H1 (cell line): ENCODE results near the gene RAB8B.

Experiments
- CEBPB ChIP-seq: IDR thresholded peaks from 2 replicates; pipeline ENCODE4 v1.6.1; 2012; ENCODE audit warnings: low read depth, low read length
- EZH2 ChIP-seq: fragments of 200-600 bp; sonication (generic); IDR thresholded peaks from 2 replicates; pipeline ENCODE4 v1.7.1; 2012; ENCODE audit warnings: low read depth, mild to moderate bottlenecking, moderate library complexity, low read length, inconsistent platforms; ENCODE audit not compliant: severe bottlenecking
- JUN ChIP-seq: IDR thresholded peaks from 2 replicates; pipeline ENCODE4 v1.6.1; 2011; ENCODE audit warnings: low read depth, mild to moderate bottlenecking, improper control_type of control experiment, low read length
- POLR2A ChIP-seq, 2 experiments: IDR thresholded peaks; 1 replicate in 1 of 2; 2 replicates in 1 of 2; pipeline ENCODE4 v1.6.1; 2011; ENCODE audit warnings: low read depth in 2 of 2, low read length in 2 of 2, mild to moderate bottlenecking in 2 of 2; ENCODE audit errors: control extremely low read depth in 1 of 2
- RFX5 ChIP-seq: IDR thresholded peaks from 2 replicates; pipeline ENCODE4 v1.6.1; 2011; ENCODE audit warnings: low read depth, low read length, improper control_type of control experiment, borderline replicate concordance
- TCF12 ChIP-seq: IDR thresholded peaks from 2 replicates; pipeline ENCODE4 v1.6.1; 2011; ENCODE audit warnings: low read depth, mild to moderate bottlenecking, low read length
- USF2 ChIP-seq: IDR thresholded peaks from 2 replicates; pipeline ENCODE4 v1.6.1; 2011; ENCODE audit warnings: low read length, improper control_type of control experiment
- TF ChIP-seq, protein P1 (sequence below), 3 experiments: IDR thresholded peaks; 1 replicate in 2 of 3; 2 replicates in 1 of 3; pipeline versions ENCODE4 v1.5.1 to v1.6.1; 2011; ENCODE audit warnings: low read length in 3 of 3, mild to moderate bottlenecking in 3 of 3, inconsistent platforms in 2 of 3, low read depth in 1 of 3, moderate library complexity in 1 of 3; ENCODE audit not compliant: insufficient read depth in 1 of 3; ENCODE audit errors: control extremely low read depth in 1 of 3
- TF ChIP-seq, protein P2 (sequence below): IDR thresholded peaks from 2 replicates; pipeline ENCODE4 v1.6.1; 2012; ENCODE audit warnings: low read length, inconsistent platforms

- TF ChIP-seq, protein P1, sequence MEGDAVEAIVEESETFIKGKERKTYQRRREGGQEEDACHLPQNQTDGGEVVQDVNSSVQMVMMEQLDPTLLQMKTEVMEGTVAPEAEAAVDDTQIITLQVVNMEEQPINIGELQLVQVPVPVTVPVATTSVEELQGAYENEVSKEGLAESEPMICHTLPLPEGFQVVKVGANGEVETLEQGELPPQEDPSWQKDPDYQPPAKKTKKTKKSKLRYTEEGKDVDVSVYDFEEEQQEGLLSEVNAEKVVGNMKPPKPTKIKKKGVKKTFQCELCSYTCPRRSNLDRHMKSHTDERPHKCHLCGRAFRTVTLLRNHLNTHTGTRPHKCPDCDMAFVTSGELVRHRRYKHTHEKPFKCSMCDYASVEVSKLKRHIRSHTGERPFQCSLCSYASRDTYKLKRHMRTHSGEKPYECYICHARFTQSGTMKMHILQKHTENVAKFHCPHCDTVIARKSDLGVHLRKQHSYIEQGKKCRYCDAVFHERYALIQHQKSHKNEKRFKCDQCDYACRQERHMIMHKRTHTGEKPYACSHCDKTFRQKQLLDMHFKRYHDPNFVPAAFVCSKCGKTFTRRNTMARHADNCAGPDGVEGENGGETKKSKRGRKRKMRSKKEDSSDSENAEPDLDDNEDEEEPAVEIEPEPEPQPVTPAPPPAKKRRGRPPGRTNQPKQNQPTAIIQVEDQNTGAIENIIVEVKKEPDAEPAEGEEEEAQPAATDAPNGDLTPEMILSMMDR (IDR thresholded peaks at IDR 0.05; ENCODE audit: control extremely low read depth in 1 of 3, insufficient read depth in 1 of 3, low read depth in 1 of 3, low read length in 3 of 3) = no peak
- TF ChIP-seq RFX5 = no peak
- TF ChIP-seq CEBPB = no peak
- no peak for TF ChIP-seq EZH2
- no peak for TF ChIP-seq TCF12
- no peak for TF ChIP-seq POLR2A (IDR thresholded peaks at IDR 0.05; ENCODE audit: control extremely low read depth in 1 of 2, low read depth in 2 of 2, low read length in 2 of 2)
- TF ChIP-seq, protein P2, sequence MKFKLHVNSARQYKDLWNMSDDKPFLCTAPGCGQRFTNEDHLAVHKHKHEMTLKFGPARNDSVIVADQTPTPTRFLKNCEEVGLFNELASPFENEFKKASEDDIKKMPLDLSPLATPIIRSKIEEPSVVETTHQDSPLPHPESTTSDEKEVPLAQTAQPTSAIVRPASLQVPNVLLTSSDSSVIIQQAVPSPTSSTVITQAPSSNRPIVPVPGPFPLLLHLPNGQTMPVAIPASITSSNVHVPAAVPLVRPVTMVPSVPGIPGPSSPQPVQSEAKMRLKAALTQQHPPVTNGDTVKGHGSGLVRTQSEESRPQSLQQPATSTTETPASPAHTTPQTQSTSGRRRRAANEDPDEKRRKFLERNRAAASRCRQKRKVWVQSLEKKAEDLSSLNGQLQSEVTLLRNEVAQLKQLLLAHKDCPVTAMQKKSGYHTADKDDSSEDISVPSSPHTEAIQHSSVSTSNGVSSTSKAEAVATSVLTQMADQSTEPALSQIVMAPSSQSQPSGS = no peak
- no peak for TF ChIP-seq USF2
- no peak for TF ChIP-seq JUN
These were observed 23.2 kb upstream of the RAB8B start for GRCh38 chr15:63166219-63166618.
